ENCODE measurements around the gene CCDC57.

The CCDC57 gene

DNA sequence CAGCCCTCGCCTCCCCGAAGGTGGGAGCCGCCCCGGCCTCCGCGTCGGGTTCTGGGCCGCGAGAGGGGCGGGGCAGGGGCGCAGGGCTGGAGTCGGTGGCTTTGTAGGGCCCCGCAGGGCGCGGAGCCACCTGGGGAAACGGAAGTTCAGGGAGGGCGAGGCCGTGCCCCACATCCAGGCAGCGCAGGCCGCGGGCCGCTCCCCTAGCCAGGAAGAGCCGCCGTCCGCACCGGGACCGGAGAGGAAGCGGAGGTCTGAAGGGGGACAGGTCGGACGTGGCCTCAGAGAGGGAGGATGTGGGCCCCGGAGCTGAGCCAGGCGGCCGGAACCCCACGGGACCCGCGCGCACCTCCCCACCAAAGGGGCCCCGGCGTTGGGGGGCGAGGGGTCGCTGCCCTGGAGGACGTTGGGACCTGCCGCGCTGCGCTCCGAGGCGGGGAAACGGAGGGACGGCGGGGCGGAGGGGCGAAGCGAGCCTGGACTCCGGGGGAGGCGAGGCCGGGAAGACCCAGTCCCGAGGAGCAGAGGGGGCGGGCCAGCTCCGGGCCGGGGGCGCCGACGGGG lies 15.7 kb upstream of the CCDC57 start:
- H3K27ac Mint-ChIP-seq = peak overlapping the region; percentile 91
- H3K4me3 Mint-ChIP-seq = peak overlapping the region; percentile 79
- no peaks in the 10 kb centered on the region for H3K9me3 Mint-ChIP-seq
- intact Hi-C loops (cut with micrococcal nuclease) = loop anchor here (2.0 kb wide), 1 partner anchor 22 kb away; no protein-coding TSS in a partner anchor
- H3K36me3 Mint-ChIP-seq (ENCODE audit: low read depth) = peaks cover 25% of the 10 kb centered on the region
- H3K27me3 Mint-ChIP-seq = no peaks in the 10 kb centered on the region
- peaks cover 51% of the 10 kb centered on the region for H3K4me1 Mint-ChIP-seq (ENCODE audit: low read depth)

DNA sequence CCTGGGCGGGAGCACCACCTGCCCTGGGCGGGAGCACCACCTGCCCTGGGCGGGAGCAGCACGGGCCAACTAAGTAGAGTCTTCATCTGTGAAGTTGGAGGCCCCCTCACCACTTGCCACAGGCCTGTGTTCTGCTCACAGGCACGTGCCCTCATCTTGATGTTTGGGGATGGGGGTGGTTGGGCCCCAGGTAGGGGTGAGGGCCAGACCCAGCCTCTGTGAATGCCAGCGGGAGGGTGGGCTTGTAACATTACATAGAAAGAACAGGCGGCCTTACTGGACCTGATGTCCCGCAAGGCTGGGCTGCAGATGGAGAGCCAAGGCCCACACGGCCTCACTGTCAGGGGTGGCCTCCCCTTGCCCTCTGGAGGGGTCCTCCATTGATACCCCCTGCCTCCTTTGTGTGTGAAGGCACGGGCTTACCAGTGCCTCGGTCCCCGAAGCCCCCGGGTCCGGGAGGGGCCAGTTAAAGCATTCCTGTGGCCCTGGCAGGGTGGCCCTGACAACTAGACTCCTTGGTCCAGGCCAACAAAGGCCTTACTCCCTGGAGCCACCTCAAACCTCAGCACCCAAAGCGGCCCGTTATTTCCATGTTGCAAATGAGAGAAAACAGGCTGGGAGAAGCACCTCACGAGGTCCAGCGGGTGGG lies 15.1 kb upstream of the CCDC57 start:
- Mint-ChIP-seq H3K4me3 (peak overlapping the region; percentile 79), H3K27ac (peak overlapping the region; percentile 91), H3K27me3 (no peaks in the 10 kb centered on the region), H3K9me3 (no peaks in the 10 kb centered on the region), H3K36me3 (ENCODE audit: low read depth) (peaks cover 19% of the 10 kb centered on the region), H3K4me1 (ENCODE audit: low read depth) (peaks cover 48% of the 10 kb centered on the region)
- intact Hi-C loops (cut with micrococcal nuclease) = loop anchor here (2.0 kb wide), 1 partner anchor 21 kb away; no protein-coding TSS in a partner anchor

DNA sequence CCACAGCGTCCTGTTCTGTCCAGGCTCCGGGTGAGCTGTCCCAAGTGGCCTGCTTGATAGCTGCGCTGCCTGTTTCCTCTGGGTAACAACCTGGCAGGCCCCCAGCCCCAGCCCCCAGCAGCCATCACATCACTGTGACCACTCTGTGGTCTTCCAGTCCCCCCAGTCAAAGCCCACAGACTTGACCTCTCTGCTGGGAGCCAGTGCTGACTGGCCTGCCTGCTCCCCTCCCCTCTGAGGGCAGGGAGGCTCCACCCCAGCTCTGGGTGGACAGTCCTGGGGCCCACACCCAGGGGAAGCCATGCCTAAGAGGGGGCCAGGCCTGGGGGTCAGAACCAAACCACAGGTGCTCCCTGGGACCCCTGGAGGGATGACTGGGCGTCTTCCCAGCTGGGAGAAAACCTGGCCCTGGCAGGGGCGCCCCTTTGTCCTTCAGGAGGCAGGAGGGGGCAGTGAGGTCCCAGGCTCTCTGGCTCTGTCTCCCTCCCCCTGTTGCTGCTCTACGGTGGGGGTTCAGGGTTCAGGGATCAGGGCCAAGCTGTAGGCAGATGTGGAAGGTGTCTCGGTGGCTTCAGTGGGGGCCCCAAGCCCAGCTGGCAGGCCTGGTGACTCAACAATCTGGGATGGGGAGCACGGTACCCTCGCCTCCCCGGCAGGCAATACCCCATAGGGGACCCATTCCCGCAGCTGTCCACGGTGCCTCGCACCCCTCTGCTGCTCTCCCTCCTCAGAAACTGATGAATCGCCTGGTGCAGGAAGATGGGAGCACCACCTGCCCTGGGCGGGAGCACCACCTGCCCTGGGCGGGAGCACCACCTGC lies 14.4 kb upstream of the CCDC57 start:
- H3K36me3 Mint-ChIP-seq (ENCODE audit: low read depth) = peaks cover 13% of the 10 kb centered on the region
- peak overlapping the region; percentile 91 for H3K27ac Mint-ChIP-seq
- no peaks in the 10 kb centered on the region for H3K27me3 Mint-ChIP-seq
- peaks cover 50% of the 10 kb centered on the region for H3K4me1 Mint-ChIP-seq (ENCODE audit: low read depth)
- peak overlapping the region; percentile 11 for H3K4me3 Mint-ChIP-seq
- H3K9me3 Mint-ChIP-seq = no peaks in the 10 kb centered on the region
- intact Hi-C loops (cut with micrococcal nuclease) = no loop called here

DNA sequence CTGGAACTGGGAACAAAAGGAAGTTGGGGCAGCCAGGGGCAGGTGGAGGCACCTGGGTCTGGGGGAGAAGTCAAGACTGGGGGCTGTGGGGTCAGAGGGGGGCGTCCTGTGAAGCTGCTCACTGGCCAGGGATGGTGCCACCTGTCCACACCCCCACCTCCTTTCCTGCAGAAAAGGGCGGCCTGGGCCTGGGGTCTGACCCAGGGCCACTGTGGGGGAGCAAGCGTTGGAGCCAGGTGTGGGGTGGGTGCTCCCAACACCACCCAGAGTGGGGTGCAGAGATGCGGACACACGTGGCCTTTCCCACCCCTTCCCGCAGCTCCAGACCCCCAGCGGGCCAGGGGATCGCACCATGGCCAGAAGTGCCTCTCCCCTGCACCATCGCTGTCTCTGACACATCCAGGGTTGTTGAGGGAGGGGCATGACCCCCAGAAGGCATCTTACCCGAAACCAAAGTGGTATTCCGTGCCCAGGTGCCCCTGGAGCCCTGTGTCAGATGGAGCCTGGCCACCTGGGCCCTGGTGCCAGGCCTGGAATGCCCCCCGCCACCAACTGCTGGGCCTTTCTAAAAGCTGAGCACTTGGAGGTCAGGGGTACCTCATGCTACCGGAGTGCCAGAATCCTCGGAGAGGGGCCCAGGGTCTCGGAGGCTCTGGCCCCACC lies 13.6 kb upstream of the CCDC57 start:
- peaks cover 10% of the 10 kb centered on the region for H3K36me3 Mint-ChIP-seq (ENCODE audit: low read depth)
- peak overlapping the region; percentile 91 for H3K27ac Mint-ChIP-seq
- no peaks in the 10 kb centered on the region for H3K27me3 Mint-ChIP-seq
- H3K4me1 Mint-ChIP-seq (ENCODE audit: low read depth) = peaks cover 55% of the 10 kb centered on the region
- intact Hi-C loops (cut with micrococcal nuclease) = no loop called here
- H3K9me3 Mint-ChIP-seq = no peaks in the 10 kb centered on the region
- no peak overlapping the region for H3K4me3 Mint-ChIP-seq

DNA sequence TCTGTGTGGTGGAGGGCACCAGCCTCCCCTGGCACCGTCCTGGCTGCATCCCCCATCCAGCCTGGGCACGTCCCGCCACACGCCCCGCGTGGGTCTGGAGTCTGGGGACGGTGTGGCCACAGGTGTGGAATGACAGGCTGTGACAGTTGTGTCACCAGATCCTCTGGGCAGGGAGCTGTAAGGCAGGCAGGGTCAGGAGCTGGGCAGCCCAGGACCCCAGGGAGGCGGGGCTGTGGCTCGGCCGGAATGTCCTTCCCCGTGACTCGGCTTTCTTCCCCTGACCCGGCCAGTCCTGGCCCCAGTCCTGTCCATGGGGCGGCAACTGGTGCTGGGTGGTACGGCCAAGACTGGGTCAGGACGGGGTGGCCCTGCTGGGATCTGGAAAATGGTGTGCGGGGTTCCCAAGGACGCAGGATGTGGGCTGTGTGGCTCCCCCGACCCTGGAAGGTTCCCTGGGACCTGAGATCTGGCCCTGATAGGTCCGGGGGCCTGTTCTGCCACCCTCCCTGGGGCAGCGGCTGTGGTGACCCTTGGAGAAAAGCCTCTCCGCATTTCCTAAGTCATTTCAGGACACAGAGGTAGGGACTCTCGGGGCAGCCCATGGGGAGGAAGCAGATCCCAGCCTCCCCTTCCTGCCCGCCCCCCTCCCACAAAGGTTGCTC lies 12.9 kb upstream of the CCDC57 start:
- Mint-ChIP-seq H3K36me3 (ENCODE audit: low read depth) (peaks cover 10% of the 10 kb centered on the region), H3K27me3 (no peaks in the 10 kb centered on the region), H3K4me3 (no peak overlapping the region), H3K4me1 (ENCODE audit: low read depth) (peaks cover 57% of the 10 kb centered on the region), H3K27ac (peak overlapping the region; percentile 51), H3K9me3 (no peaks in the 10 kb centered on the region)
- intact Hi-C loops (cut with micrococcal nuclease) = no loop called here

DNA sequence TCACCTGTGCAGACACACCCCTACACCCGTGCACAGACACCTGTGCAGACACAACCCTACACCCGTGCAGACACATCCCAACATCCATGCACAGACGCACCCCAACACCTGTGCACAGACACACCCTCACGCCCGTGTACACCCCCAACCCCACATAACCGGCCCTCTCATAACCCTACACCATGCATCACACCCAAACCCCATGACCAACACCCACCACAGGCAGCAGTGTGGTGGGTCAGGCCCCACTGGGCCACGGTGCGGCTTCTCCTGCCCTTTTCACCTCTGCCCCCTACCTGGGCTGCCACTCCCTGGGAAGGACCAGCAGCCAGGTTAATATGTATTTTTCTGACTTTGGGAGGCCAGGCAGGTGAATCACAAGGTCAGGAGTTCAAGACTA lies 12.0 kb upstream of the CCDC57 start:
- peak overlapping the region; percentile 24 for H3K27ac Mint-ChIP-seq
- no peaks in the 10 kb centered on the region for H3K9me3 Mint-ChIP-seq
- H3K36me3 Mint-ChIP-seq (ENCODE audit: low read depth) = peaks cover 4% of the 10 kb centered on the region
- no peak overlapping the region for H3K4me3 Mint-ChIP-seq
- peaks cover 58% of the 10 kb centered on the region for H3K4me1 Mint-ChIP-seq (ENCODE audit: low read depth)
- no peaks in the 10 kb centered on the region for H3K27me3 Mint-ChIP-seq
- intact Hi-C loops (cut with micrococcal nuclease) = no loop called here

DNA sequence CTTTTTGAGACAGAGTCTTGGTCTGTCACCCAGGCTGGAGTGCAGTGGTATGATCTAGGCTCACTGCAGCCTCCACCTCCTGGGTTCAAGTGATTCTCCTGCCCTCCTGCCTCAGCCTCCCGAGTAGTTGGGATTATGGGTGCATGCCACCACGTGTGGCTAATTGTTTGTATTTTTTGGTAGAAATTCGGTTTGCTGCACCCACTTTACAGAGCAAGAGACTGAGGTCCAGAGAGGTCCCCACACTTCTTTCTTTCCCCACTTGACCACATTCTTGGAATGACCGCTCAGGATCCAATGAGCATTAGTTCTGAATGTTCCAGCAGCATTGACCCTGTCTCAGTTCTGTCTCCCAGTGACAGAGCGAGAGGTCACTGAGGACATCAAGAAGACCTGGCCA lies 10.9 kb upstream of the CCDC57 start:
- Mint-ChIP-seq H3K27me3 (no peaks in the 10 kb centered on the region), H3K4me3 (no peak overlapping the region), H3K4me1 (ENCODE audit: low read depth) (peaks cover 67% of the 10 kb centered on the region), H3K36me3 (ENCODE audit: low read depth) (no peaks in the 10 kb centered on the region), H3K27ac (no peak overlapping the region), H3K9me3 (no peaks in the 10 kb centered on the region)
- intact Hi-C loops (cut with micrococcal nuclease) = no loop called here

DNA sequence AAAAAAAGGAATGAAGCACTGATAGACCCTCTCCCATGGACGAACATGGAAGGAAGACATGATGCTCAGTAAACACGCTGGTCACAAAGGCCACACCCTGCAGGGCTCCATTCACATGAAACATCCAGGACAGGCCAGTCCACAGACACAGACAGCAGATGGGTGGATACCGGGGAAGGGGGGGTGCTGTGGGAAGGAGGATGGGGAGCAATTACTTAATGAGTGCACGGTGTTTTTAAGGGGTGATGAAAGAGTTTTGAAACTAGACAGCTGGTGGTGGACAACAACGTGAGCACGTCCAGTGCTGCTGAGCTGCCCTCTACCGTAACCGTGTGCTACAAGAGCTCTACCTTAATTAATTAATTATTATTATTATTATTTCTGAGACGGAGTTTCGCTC lies 10.2 kb upstream of the CCDC57 start:
- no peak overlapping the region for H3K27ac Mint-ChIP-seq
- H3K9me3 Mint-ChIP-seq = no peaks in the 10 kb centered on the region
- peaks cover 73% of the 10 kb centered on the region for H3K4me1 Mint-ChIP-seq (ENCODE audit: low read depth)
- H3K36me3 Mint-ChIP-seq (ENCODE audit: low read depth) = no peaks in the 10 kb centered on the region
- intact Hi-C loops (cut with micrococcal nuclease) = no loop called here
- H3K4me3 Mint-ChIP-seq = no peak overlapping the region
- no peaks in the 10 kb centered on the region for H3K27me3 Mint-ChIP-seq

DNA sequence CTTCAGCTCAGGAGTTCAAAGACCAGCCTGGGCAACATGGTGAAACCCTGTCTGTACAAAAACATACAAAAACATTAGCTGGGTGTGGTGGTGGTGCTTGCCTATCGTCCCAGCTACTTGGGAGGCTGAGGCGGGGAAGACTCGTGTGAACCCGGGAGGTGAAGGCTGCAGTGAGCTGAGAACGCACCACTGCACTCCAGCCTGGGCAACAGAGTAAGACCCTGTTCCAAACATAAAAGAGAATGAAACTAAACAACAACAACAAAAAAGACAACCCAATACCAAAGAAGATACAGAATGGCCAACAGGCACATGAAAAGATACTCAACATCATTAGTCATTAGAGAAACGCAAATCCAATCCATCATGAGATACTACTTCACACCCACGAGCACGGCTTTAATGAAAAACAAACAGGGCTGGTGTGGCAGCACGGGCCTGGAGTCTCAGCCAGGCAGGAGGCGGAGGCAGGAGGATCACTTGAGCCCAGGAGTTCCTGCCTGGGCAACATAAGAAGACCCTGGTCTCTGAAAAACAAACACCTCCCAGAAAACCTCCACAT lies 8.8 kb upstream of the CCDC57 start:
- Mint-ChIP-seq H3K36me3 (ENCODE audit: low read depth) (no peaks in the 10 kb centered on the region), H3K4me1 (ENCODE audit: low read depth) (peaks cover 74% of the 10 kb centered on the region), H3K27me3 (no peaks in the 10 kb centered on the region), H3K27ac (no peak overlapping the region), H3K9me3 (no peaks in the 10 kb centered on the region), H3K4me3 (no peak overlapping the region)
- intact Hi-C loops (cut with micrococcal nuclease) = no loop called here

DNA sequence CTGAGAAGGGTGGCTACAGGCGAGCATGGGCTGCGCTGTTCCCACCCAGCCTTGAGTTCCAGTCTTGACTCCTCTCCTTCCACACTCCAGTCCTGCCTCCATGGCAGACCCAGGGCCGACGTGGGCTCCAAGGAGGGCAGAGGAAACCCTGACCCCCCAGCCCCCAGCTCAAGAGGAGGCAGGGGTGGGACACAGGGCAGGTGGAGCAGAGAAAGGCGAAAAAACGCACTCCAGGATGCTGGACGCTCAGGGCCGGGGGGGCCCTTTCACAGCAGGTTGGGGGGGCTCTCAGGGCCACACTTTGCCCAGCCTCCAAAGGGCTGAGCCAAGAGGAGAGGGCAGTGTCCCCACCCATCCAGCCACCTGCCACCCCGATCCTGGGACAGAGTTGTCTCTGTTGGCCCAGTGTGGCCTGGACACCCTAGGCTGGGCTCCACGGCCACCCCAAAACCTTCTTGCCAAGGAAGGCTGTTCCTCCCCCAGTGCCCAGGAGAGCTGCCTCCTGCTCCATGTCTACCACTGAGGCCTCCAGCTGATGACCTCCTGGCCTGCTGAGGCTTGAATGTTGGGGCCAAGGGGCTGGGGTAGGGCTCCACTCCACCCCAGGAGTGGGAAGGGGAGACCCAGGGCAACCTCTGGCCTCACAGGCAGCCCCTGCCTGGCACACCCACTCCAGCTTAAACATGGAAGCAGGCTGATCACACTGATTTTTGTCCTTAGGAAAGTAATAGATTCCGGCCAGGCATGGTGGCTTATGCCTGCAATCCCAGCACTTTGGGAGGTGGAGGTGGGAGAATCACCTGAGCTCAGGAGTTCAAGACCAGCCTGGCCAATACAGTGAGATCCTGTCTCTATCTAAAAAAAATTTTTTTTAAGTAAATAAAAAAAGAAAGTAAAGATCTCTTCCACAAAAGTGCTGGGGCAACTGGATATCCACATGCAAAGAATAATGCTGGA lies 7.4 kb upstream of the CCDC57 start:
- no peak overlapping the region for H3K4me3 Mint-ChIP-seq
- no peaks in the 10 kb centered on the region for H3K9me3 Mint-ChIP-seq
- intact Hi-C loops (cut with micrococcal nuclease) = no loop called here
- H3K36me3 Mint-ChIP-seq (ENCODE audit: low read depth) = no peaks in the 10 kb centered on the region
- H3K4me1 Mint-ChIP-seq (ENCODE audit: low read depth) = peaks cover 79% of the 10 kb centered on the region
- H3K27ac Mint-ChIP-seq = peak overlapping the region; percentile 43
- no peaks in the 10 kb centered on the region for H3K27me3 Mint-ChIP-seq

DNA sequence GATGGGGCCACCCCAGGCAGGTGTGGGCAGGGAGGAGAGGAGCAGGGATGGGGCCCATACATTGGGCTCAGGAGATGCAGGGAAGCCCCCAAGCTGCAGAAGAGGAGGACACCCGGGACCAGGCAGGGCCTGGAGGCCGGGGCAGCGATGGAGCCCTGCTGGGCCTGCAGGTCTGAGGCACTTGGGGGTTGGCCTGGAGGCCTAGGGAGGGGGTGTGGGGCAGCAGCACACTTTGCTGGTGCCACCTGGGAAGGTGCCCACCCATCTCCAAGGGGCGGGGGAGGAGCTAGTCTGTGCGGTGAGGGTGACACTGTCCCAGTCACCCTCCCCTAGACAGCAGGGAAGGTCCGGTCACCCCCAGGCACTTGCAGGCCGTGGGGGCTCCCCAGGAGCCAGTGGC lies 6.4 kb upstream of the CCDC57 start:
- Mint-ChIP-seq H3K4me3 (no peak overlapping the region), H3K36me3 (ENCODE audit: low read depth) (no peaks in the 10 kb centered on the region), H3K27me3 (no peaks in the 10 kb centered on the region), H3K9me3 (no peaks in the 10 kb centered on the region), H3K4me1 (ENCODE audit: low read depth) (peaks cover 84% of the 10 kb centered on the region), H3K27ac (peak overlapping the region; percentile 97)
- intact Hi-C loops (cut with micrococcal nuclease) = no loop called here

DNA sequence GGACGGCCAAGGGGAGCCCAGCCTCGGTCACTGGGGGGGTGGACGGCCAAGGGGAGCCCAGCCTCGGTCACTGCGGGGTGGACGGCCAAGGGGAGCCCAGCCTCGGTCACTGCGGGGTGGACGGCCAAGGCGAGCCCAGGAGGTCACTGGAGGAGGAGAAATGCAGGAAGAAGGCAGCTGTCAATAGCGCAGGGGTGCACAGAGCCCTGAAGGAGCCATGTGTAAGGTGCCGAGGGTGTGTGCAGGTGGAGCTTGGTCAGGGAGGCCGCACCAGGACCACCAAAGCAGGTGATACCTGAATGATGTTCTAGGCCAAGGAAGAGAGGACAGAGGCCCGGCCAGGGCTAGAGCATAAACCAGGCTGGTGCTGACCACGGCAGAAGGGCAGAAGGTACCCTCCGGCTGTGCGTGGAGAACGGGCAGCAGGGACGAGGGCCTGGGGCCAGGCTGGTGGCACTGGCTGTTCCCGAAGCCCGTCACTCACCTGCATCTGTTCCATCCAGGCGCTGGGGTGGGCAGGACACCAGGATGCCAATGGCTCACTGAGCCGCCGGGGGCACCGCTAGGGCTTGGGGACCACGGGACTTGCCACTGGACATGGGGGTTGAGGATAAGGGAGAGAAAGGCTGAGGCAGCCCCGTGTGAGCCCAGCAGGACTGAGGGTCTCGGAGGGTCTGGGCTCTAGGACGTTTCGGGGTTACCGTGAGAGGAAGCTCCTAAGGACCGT lies 5.9 kb upstream of the CCDC57 start:
- Mint-ChIP-seq H3K27ac (peak overlapping the region; percentile 97), H3K4me1 (ENCODE audit: low read depth) (peaks cover 85% of the 10 kb centered on the region), H3K4me3 (no peak overlapping the region), H3K9me3 (no peaks in the 10 kb centered on the region), H3K27me3 (no peaks in the 10 kb centered on the region), H3K36me3 (ENCODE audit: low read depth) (no peaks in the 10 kb centered on the region)
- intact Hi-C loops (cut with micrococcal nuclease) = no loop called here
